ENCODE results near the gene CYP2J2.
"Not testable (repeated sequence)": the region's sequence is repeated elsewhere in the genome, so short reads cannot be mapped to it uniquely, and the experiment has no call there.

The CYP2J2 gene

GRCh38 chr1:59915516-59915915 is 11.1 kb downstream of the CYP2J2 start:
- Histone ChIP-seq H2BK120ac (ENCODE audit: low read depth, low read length) (no peak overlapping the region), H3K14ac (ENCODE audit: low read length) (no peak overlapping the region), H3K36me3 (replicated peaks in 1 of 2; ENCODE audit: control insufficient read depth in 2 of 2, insufficient read depth in 2 of 2, low read length in 2 of 2) (no peaks in the 10 kb centered on the region), H3K9ac (ENCODE audit: low read depth, low read length, poor library complexity) (no peak overlapping the region), H2BK5ac (ENCODE audit: low read length) (no peak overlapping the region), H3K18ac (ENCODE audit: low read length) (no peak overlapping the region), H4K91ac (ENCODE audit: low read depth, low read length, poor library complexity) (no peak overlapping the region), H4K8ac (ENCODE audit: low read depth, low read length) (no peak overlapping the region), H3K4ac (ENCODE audit: low read length) (no peak overlapping the region), H2AFZ (ENCODE audit: low read length) (no peak overlapping the region), H3K27me3 (ENCODE audit: control insufficient read depth in 3 of 3, insufficient read depth in 3 of 3, low read depth in 1 of 3, low read length in 3 of 3) (no peaks in the 10 kb centered on the region), H3K4me3 (ENCODE audit: low read length in 2 of 2) (no peak overlapping the region), H3K4me1 (ENCODE audit: control insufficient read depth in 2 of 2, insufficient read depth in 1 of 2, low read depth in 1 of 2, low read length in 2 of 2) (peaks cover 0 to 3% of the 10 kb centered on the region in 2 donors), H3K79me1 (ENCODE audit: low read depth, low read length) (no peaks in the 10 kb centered on the region), H3K27ac (replicated peaks; ENCODE audit: low read length) (no peak overlapping the region), H3K4me2 (ENCODE audit: insufficient read depth, low read length, poor library complexity, severe bottlenecking) (no peak overlapping the region), H3K23ac (ENCODE audit: low read depth, low read length, poor library complexity) (no peak overlapping the region), H3K9me3 (replicated peaks in 1 of 2; ENCODE audit: control insufficient read depth in 2 of 2, insufficient read depth in 1 of 2, low read depth in 1 of 2, low read length in 2 of 2) (peaks cover 0 to 1% of the 10 kb centered on the region in 2 donors), H2AK5ac (ENCODE audit: low read depth, low read length) (no peak overlapping the region), H2BK12ac (ENCODE audit: low read length) (no peak overlapping the region), H2BK15ac (ENCODE audit: low read length) (no peak overlapping the region)
- no peak for DNase-seq (ENCODE audit: low spot score)
- WGBS, 2 donors (ENCODE audit: extremely low coverage in 2 of 2, insufficient read length in 2 of 2, insufficient replicate concordance in 1 of 2), result no CpG with 5 or more reads among the region's 1 CpG

DNA sequence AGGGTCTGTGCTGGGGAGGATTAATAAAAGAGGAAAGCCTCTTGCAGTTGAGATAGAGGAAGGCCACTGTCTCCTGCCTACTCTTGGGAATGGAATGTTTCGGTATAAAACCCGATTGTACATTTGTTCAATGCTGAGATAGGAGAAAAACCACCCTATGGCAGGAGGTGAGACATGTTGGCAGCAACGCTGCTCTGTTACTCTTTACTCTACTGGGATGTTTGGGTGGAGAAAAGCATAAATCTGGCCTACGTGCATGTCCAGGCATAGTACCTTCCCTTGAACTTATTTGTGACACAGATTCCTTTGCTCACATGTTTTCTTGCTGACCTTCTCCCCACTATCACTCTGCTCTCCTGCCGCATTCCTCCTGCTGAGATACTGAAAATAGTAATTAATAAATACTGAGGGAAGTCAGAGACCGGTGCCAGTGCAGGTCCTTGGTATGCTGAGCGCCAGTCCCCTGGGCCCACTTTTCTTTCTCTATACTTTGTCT is 11.7 kb downstream of the CYP2J2 start:
- H3K4me1 ChIP-seq (ENCODE audit: control insufficient read depth in 2 of 2, insufficient read depth in 1 of 2, low read depth in 1 of 2, low read length in 2 of 2); H3K27ac ChIP-seq (replicated peaks; ENCODE audit: low read length): not testable (repeated sequence)
- whole genome bisulfite sequencing, 2 donors (ENCODE audit: extremely low coverage in 2 of 2, insufficient read length in 2 of 2, insufficient replicate concordance in 1 of 2), result no CpG with 5 or more reads among the region's 7 CpGs

GRCh38 chr1:59908682-59909081 is 17.9 kb downstream of the CYP2J2 start:
- Histone ChIP-seq H3K23ac (ENCODE audit: low read depth, low read length, poor library complexity) (no peak overlapping the region), H2BK12ac (ENCODE audit: low read length) (no peak overlapping the region), H3K4me3 (ENCODE audit: low read length in 2 of 2) (no peak overlapping the region), H2AFZ (ENCODE audit: low read length) (no peak overlapping the region), H3K36me3 (replicated peaks in 1 of 2; ENCODE audit: control insufficient read depth in 2 of 2, insufficient read depth in 2 of 2, low read length in 2 of 2) (no peaks in the 10 kb centered on the region), H3K9me3 (replicated peaks in 1 of 2; ENCODE audit: control insufficient read depth in 2 of 2, insufficient read depth in 1 of 2, low read depth in 1 of 2, low read length in 2 of 2) (no peaks in the 10 kb centered on the region), H3K27ac (replicated peaks; ENCODE audit: low read length) (no peak overlapping the region), H3K4ac (ENCODE audit: low read length) (no peak overlapping the region), H4K8ac (ENCODE audit: low read depth, low read length) (no peak overlapping the region), H2BK120ac (ENCODE audit: low read depth, low read length) (no peak overlapping the region), H4K91ac (ENCODE audit: low read depth, low read length, poor library complexity) (no peak overlapping the region), H3K18ac (ENCODE audit: low read length) (no peak overlapping the region), H3K9ac (ENCODE audit: low read depth, low read length, poor library complexity) (no peak overlapping the region), H2BK15ac (ENCODE audit: low read length) (no peak overlapping the region), H3K4me2 (ENCODE audit: insufficient read depth, low read length, poor library complexity, severe bottlenecking) (no peak overlapping the region), H3K4me1 (ENCODE audit: control insufficient read depth in 2 of 2, insufficient read depth in 1 of 2, low read depth in 1 of 2, low read length in 2 of 2) (peaks cover 0 to 3% of the 10 kb centered on the region in 2 donors), H3K14ac (ENCODE audit: low read length) (no peak overlapping the region), H2AK5ac (ENCODE audit: low read depth, low read length) (no peak overlapping the region), H2BK5ac (ENCODE audit: low read length) (no peak overlapping the region), H3K79me1 (ENCODE audit: low read depth, low read length) (no peaks in the 10 kb centered on the region), H3K27me3 (ENCODE audit: control insufficient read depth in 3 of 3, insufficient read depth in 3 of 3, low read depth in 1 of 3, low read length in 3 of 3) (no peaks in the 10 kb centered on the region)
- WGBS, 2 donors (ENCODE audit: extremely low coverage in 2 of 2, insufficient read length in 2 of 2, insufficient replicate concordance in 1 of 2), result no CpG with 5 or more reads among the region's 2 CpGs
- DNase-seq (ENCODE audit: low spot score), result no peak

More for the DNA sequence above, 11.7 kb downstream of the CYP2J2 start:
- not testable (repeated sequence) for H3K14ac ChIP-seq (ENCODE audit: low read length); H3K18ac ChIP-seq (ENCODE audit: low read length); H3K9me3 ChIP-seq (replicated peaks in 1 of 2; ENCODE audit: control insufficient read depth in 2 of 2, insufficient read depth in 1 of 2, low read depth in 1 of 2, low read length in 2 of 2); H2BK12ac ChIP-seq (ENCODE audit: low read length); H2AFZ ChIP-seq (ENCODE audit: low read length); H2AK5ac ChIP-seq (ENCODE audit: low read depth, low read length); H3K23ac ChIP-seq (ENCODE audit: low read depth, low read length, poor library complexity); H2BK5ac ChIP-seq (ENCODE audit: low read length); H3K79me1 ChIP-seq (ENCODE audit: low read depth, low read length); H4K8ac ChIP-seq (ENCODE audit: low read depth, low read length); H3K4me3 ChIP-seq (ENCODE audit: low read length in 2 of 2); H3K4ac ChIP-seq (ENCODE audit: low read length); H4K91ac ChIP-seq (ENCODE audit: low read depth, low read length, poor library complexity); H3K27me3 ChIP-seq (ENCODE audit: control insufficient read depth in 3 of 3, insufficient read depth in 3 of 3, low read depth in 1 of 3, low read length in 3 of 3); H2BK15ac ChIP-seq (ENCODE audit: low read length); DNase-seq (ENCODE audit: low spot score); H2BK120ac ChIP-seq (ENCODE audit: low read depth, low read length); H3K9ac ChIP-seq (ENCODE audit: low read depth, low read length, poor library complexity); H3K4me2 ChIP-seq (ENCODE audit: insufficient read depth, low read length, poor library complexity, severe bottlenecking); H3K36me3 ChIP-seq (replicated peaks in 1 of 2; ENCODE audit: control insufficient read depth in 2 of 2, insufficient read depth in 2 of 2, low read length in 2 of 2)

DNA sequence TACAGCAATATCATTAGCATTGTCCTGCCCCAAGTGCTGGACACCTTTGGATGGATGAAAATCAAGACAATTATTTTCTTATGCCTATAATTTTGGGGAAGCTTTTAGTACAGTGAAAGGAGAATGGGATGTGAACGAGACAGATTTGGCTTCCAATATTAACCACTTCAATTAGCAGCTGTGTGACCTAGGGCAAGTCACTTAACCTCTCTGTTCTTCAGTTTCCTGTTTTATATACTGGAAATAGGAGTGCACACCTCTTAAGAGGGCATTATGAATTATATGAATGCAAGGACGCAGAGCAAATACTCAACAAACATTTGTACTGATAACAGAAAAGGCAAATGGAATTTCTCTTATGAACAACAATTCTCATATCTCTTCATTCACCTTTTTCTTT is 18.5 kb downstream of the CYP2J2 start:
- H3K4me3 ChIP-seq (ENCODE audit: low read length in 2 of 2), result no peak overlapping the region
- WGBS, 2 donors (ENCODE audit: extremely low coverage in 2 of 2, insufficient read length in 2 of 2, insufficient replicate concordance in 1 of 2), result no CpG with 5 or more reads among the region's 2 CpGs
- H3K18ac ChIP-seq (ENCODE audit: low read length), result no peak overlapping the region
- no peak overlapping the region for H2BK120ac ChIP-seq (ENCODE audit: low read depth, low read length)
- no peak overlapping the region for H2AK5ac ChIP-seq (ENCODE audit: low read depth, low read length)
- H3K9me3 ChIP-seq (replicated peaks in 1 of 2; ENCODE audit: control insufficient read depth in 2 of 2, insufficient read depth in 1 of 2, low read depth in 1 of 2, low read length in 2 of 2), result no peaks in the 10 kb centered on the region
- no peak overlapping the region for H3K4ac ChIP-seq (ENCODE audit: low read length)
- no peak overlapping the region for H3K23ac ChIP-seq (ENCODE audit: low read depth, low read length, poor library complexity)
- no peak overlapping the region for H2BK5ac ChIP-seq (ENCODE audit: low read length)
- H3K36me3 ChIP-seq (replicated peaks in 1 of 2; ENCODE audit: control insufficient read depth in 2 of 2, insufficient read depth in 2 of 2, low read length in 2 of 2), result no peaks in the 10 kb centered on the region
- no peak for DNase-seq (ENCODE audit: low spot score)
- no peak overlapping the region for H2AFZ ChIP-seq (ENCODE audit: low read length)
- H3K4me1 ChIP-seq (ENCODE audit: control insufficient read depth in 2 of 2, insufficient read depth in 1 of 2, low read depth in 1 of 2, low read length in 2 of 2), result peaks cover 0 to 3% of the 10 kb centered on the region in 2 donors
- H3K9ac ChIP-seq (ENCODE audit: low read depth, low read length, poor library complexity), result no peak overlapping the region
- no peak overlapping the region for H2BK12ac ChIP-seq (ENCODE audit: low read length)
- H3K79me1 ChIP-seq (ENCODE audit: low read depth, low read length), result no peaks in the 10 kb centered on the region
- no peak overlapping the region for H3K14ac ChIP-seq (ENCODE audit: low read length)
- H3K27me3 ChIP-seq (ENCODE audit: control insufficient read depth in 3 of 3, insufficient read depth in 3 of 3, low read depth in 1 of 3, low read length in 3 of 3), result no peaks in the 10 kb centered on the region
- H4K91ac ChIP-seq (ENCODE audit: low read depth, low read length, poor library complexity), result no peak overlapping the region
- H2BK15ac ChIP-seq (ENCODE audit: low read length), result no peak overlapping the region
- no peak overlapping the region for H3K4me2 ChIP-seq (ENCODE audit: insufficient read depth, low read length, poor library complexity, severe bottlenecking)
- no peak overlapping the region for H4K8ac ChIP-seq (ENCODE audit: low read depth, low read length)
- H3K27ac ChIP-seq (replicated peaks; ENCODE audit: low read length), result no peak overlapping the region

Data from neuronal stem cell (in vitro differentiated cells).